ENCODE measurements around the gene POU3F1. TPM values are rescaled to one million over a fixed set of nuclear protein-coding genes. Genes with fewer than 3 reads are reported as not detected.

The POU3F1 gene
- total RNA-seq, 1 experiment from 2014 or later, result 5.8 TPM

DNA sequence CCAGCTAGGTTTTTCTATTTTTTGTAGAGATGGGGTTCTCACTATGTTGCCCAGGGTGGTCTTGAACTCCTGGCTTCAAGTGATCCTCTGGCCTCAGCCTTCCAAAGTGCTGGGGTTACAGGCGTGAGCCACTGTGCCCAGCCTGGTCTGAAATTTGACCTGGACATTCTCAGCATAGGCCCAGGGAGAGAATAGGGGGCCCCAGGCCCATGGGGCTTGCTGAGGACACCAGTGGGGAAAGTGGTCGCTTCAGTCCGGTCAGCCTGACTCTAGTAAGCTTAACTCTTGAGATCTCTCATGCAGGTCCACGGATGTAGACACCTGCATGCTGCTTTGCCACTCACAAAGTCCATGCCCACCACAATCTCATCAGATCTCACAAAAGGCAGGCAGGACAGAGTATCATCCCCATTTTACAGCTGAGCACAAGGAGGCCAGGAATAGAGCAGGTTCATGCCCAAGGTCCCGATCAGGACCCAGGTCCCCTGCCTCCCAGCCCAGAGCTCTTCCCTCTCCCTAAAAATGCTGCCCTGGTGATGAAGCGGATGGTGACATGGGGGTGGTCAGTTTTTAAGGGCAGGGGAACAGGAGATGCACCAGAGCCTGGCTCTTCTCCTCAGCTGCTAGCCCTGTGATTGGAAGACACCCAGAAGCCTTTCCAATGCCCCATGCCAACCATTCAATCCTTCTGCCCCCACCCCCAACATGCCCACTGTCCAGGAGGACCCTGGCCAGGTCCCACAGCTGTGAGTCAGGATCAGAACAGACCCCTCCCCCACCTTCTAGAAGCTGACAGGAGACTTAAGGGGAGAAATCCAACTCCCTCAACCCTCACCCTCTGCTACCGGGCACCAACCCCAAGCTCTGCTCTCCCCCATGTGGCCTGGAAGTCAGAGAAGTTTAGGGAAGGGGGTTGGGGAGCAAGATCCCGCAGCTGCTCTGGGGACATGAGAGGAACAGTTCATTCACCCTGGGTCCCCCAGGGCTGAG, 43.0 kb downstream of the POU3F1 start:
- Histone ChIP-seq H4K5ac (ENCODE audit: insufficient read length, low read depth, low read length) (no peak overlapping the region), H3K4me1 (ENCODE audit: insufficient read depth, low read length) (peaks cover 26% of the 10 kb centered on the region), H3K4me2 (ENCODE audit: insufficient read depth, insufficient read length, low read length) (peak overlapping the region; percentile 84), H2BK20ac (ENCODE audit: low read depth, low read length, poor library complexity, severe bottlenecking) (no peak overlapping the region), H3K4ac (ENCODE audit: low read depth, low read length) (no peak overlapping the region), H4K91ac (ENCODE audit: insufficient read length, low read depth, low read length) (no peak overlapping the region), H3K79me1 (ENCODE audit: insufficient read depth, low read depth, low read length, poor library complexity, severe bottlenecking) (no peaks in the 10 kb centered on the region), H2BK5ac (ENCODE audit: insufficient read length, low read length) (no peak overlapping the region), H3K27ac (ENCODE audit: insufficient read length, low read depth, low read length) (no peak overlapping the region), H3K23ac (ENCODE audit: insufficient read length, low read depth, low read length) (no peak overlapping the region), H3K23me2 (ENCODE audit: insufficient read length, low read depth, low read length, poor library complexity, severe bottlenecking) (peaks cover 9% of the 10 kb centered on the region), H3K56ac (ENCODE audit: insufficient read length, low read depth, low read length) (no peak overlapping the region), H2AK5ac (ENCODE audit: insufficient read length, low read length) (no peak overlapping the region), H2BK15ac (ENCODE audit: low read depth, low read length) (no peak overlapping the region), H2BK120ac (ENCODE audit: low read depth, low read length, poor library complexity, severe bottlenecking) (no peak overlapping the region), H4K8ac (replicated peaks; ENCODE audit: insufficient read length, low read depth, low read length) (no peak overlapping the region), H3K18ac (ENCODE audit: insufficient read length, low read depth, low read length) (no peak overlapping the region), H2BK12ac (ENCODE audit: insufficient read length, low read depth, low read length) (no peak overlapping the region), H2AFZ (ENCODE audit: low read length) (no peak overlapping the region), H4K20me1 (ENCODE audit: control insufficient read depth, insufficient read depth, insufficient read length) (no peaks in the 10 kb centered on the region), H3K9me3 (ENCODE audit: control insufficient read depth, low read depth, low read length) (no peaks in the 10 kb centered on the region), H3K14ac (ENCODE audit: insufficient read depth, low read length) (no peak overlapping the region), H3T11ph (ENCODE audit: low read length) (no peak overlapping the region), H3K9ac (ENCODE audit: extremely low read depth, insufficient read length, low read length) (no peak overlapping the region), H3K27me3 (ENCODE audit: insufficient read depth, low read length) (no peaks in the 10 kb centered on the region), H3K79me2 (ENCODE audit: insufficient read depth, low read length) (peaks cover 12% of the 10 kb centered on the region; the same call in 1 of the 2 replicates)
- Mint-ChIP-seq H3K9me3 (no peaks in the 10 kb centered on the region), H3K4me3 (peak overlapping the region; percentile 71 to 81), H3K36me3 (ENCODE audit: insufficient read depth in 1 of 3, low read depth in 3 of 3) (peaks cover 4 to 10% (median 5%) of the 10 kb centered on the region in 3 experiments; a peak in 6 of 7 replicates), H3K27me3 (ENCODE audit: low read depth) (no peaks in the 10 kb centered on the region; the same call in 1 of the 2 replicates), H3K27ac (peak overlapping the region in 2 of 3 experiments; percentile 36 to 66; a peak in 1 of 7 replicates), H3K4me1 (peaks cover 51 to 53% of the 10 kb centered on the region in 2 experiments)
- TF ChIP-seq, protein P1, sequence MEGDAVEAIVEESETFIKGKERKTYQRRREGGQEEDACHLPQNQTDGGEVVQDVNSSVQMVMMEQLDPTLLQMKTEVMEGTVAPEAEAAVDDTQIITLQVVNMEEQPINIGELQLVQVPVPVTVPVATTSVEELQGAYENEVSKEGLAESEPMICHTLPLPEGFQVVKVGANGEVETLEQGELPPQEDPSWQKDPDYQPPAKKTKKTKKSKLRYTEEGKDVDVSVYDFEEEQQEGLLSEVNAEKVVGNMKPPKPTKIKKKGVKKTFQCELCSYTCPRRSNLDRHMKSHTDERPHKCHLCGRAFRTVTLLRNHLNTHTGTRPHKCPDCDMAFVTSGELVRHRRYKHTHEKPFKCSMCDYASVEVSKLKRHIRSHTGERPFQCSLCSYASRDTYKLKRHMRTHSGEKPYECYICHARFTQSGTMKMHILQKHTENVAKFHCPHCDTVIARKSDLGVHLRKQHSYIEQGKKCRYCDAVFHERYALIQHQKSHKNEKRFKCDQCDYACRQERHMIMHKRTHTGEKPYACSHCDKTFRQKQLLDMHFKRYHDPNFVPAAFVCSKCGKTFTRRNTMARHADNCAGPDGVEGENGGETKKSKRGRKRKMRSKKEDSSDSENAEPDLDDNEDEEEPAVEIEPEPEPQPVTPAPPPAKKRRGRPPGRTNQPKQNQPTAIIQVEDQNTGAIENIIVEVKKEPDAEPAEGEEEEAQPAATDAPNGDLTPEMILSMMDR (conservative IDR thresholded peaks at IDR 0.05), result no peak
- no peak for DNase-seq
- no CpG with 5 or more reads among the region's 8 CpGs for WGBS (ENCODE audit: extremely low coverage, insufficient read length, low lambda C conversion rate)

Data from H9 (cell line).